Measurements from ENCODE around the gene PTPRN2. TPM values are rescaled to one million over a fixed set of nuclear protein-coding genes. Genes with fewer than 3 reads are reported as not detected.
"Not testable (repeated sequence)": the region's sequence is repeated elsewhere in the genome, so short reads cannot be mapped to it uniquely, and the experiment has no call there.

The PTPRN2 gene
- total RNA-seq, 1 donor = 0.27 TPM

DNA sequence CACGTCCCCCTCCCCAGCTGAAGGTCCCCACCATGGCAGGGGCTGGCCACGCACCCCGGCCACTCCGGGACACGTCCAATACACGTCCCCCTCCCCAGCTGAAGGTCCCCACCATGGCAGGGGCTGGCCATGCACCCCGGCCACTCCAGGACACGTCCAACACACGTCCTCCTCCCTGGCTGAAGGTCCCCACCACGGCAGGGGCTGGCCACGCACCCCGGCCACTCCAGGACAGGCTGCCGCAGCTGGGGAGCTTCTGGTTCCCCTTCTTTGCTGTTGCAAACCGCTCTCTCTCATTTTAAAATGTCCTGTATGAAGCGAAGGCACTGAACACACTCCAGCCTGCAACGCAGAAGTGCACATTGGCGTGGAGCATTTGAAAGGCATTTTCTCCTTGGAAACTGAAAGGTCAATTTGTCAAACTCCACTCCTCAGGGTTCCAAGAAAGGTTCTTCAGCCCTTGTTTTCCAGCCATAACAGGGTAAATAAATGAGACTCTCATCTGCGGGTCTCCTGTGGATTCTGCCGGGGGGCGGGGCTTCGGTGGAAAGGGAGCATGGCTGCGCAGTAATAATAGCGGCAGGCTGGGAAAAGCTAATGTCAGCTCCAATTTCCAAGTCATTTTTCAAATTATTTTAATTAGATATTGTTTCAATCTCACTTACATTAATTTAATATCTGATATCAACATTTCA, 670.5 kb downstream of the PTPRN2 start:
- DNase-seq (ENCODE audit: low read depth in 2 of 3, low spot score in 2 of 3) = no peak

DNA sequence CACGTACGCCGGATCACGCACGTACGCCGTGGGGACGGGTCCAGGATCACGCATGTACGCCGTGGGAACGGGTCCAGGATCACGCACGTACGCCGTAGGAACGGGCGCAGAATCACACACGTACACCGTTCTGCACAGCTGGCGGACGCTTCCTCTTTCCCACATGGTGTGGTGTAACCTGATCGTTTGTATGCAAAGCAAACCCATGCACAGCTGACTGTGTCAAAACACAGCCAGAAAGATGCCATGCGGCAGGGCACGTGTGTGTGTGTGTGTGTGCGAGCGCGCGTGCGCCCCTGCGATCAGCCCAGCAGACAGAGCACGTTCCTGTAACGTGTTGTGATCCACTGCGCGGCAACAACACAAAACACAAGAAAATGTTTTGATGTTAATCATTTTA, 677.2 kb downstream of the PTPRN2 start:
- no peak for DNase-seq (ENCODE audit: low read depth in 2 of 3, low spot score in 2 of 3)

DNA sequence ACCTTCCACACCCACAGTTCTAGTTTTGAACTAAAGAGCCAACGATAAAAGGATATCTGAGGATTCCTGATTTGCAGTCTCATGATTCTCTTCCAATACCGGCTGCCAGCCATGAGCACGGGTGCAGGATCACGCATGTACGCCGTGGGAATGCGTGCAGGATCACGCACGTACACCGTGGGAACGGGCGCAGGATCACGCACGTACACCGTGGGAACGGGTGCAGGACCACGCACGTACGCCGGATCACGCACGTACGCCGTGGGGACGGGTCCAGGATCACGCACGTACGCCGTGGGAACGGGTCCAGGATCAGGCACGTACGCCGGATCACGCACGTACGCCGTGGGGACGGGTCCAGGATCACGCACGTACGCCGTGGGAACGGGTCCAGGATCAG, 677.6 kb downstream of the PTPRN2 start:
- DNase-seq (ENCODE audit: low read depth in 2 of 3, low spot score in 2 of 3) = not testable (repeated sequence)

DNA sequence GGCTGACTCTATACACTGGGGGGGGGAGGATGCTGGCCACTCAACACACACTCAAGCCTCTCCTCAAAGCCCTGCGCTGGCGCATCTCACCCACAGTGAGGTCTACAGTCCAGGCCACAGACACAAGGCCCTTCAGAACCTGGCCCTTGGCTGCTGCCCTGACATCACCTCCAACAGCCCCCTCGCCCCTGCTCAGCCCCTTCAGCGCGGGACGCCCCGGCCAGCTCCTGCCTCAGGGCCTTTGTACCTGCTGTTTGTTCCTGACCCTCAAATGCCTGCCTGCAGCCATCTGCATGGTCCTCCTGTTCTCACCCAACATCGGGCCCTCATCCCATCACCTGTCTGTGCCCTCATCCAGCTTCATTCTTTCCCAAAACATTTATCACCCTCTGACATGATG, 678.3 kb downstream of the PTPRN2 start:
- no peak for DNase-seq (ENCODE audit: low read depth in 2 of 3, low spot score in 2 of 3)

DNA sequence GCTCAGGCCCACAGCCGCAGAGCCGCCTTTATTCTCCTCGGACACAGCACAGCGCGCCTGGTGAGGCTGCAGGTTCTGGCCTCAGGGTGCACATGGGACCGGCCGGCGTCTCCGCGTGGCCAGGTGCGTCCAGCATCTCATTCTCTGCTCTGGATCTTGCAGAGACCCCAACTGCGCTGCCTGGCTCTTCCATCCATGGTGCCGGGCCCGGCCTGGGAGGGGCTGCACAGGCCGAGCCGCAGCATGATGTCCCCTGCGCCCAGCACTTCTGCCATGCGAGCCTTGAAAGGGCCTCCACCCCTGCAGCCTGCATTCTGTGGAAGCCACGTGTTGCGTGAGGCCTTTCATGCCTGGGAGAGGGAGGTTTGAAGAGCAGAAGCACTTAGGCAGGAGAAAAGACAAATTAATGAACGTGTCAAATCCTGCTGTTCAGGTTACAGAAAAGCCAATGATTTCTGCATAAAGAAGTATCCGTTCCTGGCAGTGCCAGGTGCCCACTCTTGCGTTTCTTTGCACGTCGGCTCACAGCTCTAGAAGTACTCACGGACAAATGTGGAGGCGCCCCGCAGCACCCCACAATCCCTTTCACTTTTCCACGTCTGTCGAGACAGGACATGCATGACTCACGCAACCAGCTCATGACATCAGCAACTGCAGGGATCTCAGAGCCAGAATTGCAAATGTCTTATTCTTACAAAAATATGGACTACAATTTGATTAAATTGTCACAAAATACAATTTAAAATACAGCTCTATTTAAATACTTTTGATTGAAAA, 679.4 kb downstream of the PTPRN2 start:
- DNase-seq (ENCODE audit: low read depth in 2 of 3, low spot score in 2 of 3) = no peak

- DNase-seq (ENCODE audit: low read depth in 2 of 3, low spot score in 2 of 3) = no peak
Measured at GRCh38 chr7:157907091-157907490, 680.5 kb downstream of the PTPRN2 start.

GRCh38 chr7:157906583-157906982, 681.0 kb downstream of the PTPRN2 start:
- no peak for DNase-seq (ENCODE audit: low read depth in 2 of 3, low spot score in 2 of 3)

DNA sequence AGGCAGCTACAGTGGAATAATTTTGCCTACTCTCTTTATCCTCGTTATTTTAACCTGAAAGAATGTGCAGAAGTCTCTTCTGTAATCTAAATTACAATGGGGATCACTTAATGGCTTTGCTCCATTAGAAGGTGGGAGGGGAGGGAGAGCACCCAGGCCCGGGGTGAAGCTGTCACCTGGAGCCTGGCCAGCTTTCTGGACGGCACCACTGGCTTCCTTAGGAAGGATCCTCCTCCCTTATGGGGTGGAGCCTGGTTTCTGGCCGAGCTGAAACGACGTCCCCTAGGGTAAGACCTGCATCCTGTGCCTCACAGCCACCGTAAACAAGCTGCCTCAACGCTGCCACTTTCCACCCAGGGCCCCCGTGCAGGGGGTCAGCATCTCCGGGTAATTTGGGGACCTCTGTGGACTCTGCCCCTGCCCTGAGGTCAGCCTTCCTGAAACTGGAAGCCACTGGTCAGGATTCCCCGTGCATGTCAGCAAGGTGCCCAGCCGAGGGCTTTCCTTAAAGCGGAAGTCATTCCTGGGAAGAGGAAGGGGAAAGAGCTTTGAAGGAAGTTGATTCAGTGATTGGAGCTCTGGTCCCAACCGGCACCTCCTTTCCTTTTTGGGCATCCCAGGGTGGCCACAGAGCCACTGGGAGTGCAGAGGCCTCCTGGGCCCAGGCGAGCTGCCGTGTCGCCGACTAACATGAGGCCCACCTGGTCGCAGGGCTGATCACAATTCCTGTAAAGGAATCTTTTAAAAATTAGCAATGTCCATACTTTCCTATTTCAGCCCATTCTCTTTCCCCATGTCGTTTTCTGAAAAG, 681.8 kb downstream of the PTPRN2 start:
- no peak for DNase-seq (ENCODE audit: low read depth in 2 of 3, low spot score in 2 of 3)

- no peak for DNase-seq (ENCODE audit: low read depth in 2 of 3, low spot score in 2 of 3)
Measured at GRCh38 chr7:157904866-157905570, 682.6 kb downstream of the PTPRN2 start.

DNA sequence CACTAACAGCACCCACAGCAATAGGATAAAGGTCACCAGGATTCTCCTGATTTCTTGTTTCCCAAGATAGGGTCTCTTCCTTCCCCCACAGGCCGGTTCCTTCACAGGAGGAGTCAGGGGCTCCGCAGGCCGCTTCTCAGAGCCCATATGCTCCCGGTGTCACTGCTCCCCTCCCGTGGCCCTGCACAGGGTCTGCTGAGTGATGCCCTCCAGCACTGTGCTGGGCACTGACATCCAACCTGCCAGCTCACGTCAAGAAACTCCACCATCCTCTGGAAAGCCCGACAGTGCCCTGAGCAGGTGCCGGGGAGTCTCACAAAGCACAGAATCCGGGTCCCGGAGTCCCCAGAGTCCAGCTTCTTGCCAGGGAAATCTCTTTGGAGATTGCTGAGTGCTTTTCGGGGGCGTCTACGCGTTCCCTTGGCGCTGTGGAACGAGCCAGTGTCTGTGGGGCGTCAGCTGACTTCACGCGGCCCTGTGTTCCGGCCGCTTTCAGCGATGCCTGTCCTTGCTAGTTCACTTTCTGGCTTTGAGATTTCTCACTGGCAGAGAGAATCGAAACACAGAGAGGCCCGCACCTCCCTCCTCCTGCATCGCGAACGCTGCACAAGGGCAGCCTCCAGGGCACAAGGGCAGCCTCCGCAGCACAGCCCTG, 683.3 kb downstream of the PTPRN2 start:
- no peak for DNase-seq (ENCODE audit: low read depth in 2 of 3, low spot score in 2 of 3)

GRCh38 chr7:157903710-157904109, 683.9 kb downstream of the PTPRN2 start:
- no peak for DNase-seq (ENCODE audit: low read depth in 2 of 3, low spot score in 2 of 3)

GRCh38 chr7:157903296-157903695, 684.3 kb downstream of the PTPRN2 start:
- no peak for DNase-seq (ENCODE audit: low read depth in 2 of 3, low spot score in 2 of 3)

GRCh38 chr7:157901816-157902610, 685.6 kb downstream of the PTPRN2 start:
- DNase-seq (ENCODE audit: low read depth in 2 of 3, low spot score in 2 of 3) = not testable (repeated sequence)

DNA sequence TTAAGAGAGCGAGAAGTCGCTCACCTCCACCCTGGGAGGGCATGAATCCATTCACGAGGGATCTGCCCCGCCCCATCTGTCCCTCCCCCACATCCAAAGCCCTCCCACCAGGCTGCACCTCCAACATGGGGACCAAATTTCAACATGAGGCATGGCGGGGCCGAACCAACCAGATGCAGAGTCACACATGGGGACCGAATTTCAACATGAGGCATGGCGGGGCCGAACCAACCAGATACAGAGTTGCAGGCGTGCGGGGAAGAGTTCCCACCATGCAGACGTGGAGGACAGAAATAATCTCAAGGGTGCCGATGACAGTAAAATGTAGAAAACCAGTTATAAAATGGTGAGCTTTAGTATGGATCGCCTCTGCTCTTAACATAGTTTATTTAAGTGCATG, 686.5 kb downstream of the PTPRN2 start:
- no peak for DNase-seq (ENCODE audit: low read depth in 2 of 3, low spot score in 2 of 3)

DNA sequence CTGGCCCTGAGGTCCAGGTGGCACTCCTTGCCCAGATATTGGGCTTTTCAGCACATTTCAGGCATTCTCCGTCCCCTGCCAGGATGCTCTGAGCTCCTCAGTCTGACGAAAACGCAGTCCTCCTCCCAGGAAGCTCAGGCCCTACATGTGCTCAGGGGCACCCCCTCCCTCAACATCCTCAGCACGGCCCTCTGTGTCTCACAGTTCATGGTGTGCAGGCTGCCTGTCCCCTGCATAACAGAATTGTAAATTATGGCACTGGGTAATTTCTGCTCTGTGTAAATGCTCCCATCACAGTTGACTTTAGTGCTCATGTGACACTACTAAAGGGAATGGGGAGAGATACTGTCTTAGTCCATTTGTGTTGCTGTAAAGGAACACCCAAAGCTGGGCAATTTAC, 687.1 kb downstream of the PTPRN2 start:
- no peak for DNase-seq (ENCODE audit: low read depth in 2 of 3, low spot score in 2 of 3)

DNA sequence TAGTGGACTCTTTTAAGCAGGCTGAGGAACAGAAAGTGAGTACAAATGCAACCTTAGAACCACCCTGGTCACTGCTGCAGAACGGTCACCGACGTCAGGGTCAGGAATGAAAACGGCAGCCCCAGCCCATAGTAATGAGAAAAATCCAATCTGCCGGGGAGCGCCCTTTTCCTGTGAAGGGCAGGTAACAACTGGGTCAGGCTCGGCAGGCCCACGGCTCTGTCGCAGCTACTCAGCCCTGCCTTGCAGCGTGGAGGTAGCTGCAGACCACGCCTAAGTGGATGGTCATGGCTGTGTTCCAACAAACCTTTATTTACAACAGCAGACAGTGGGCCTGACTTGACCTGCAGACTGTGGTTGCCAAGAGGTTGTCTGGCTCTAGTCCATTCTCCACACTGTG, 687.6 kb downstream of the PTPRN2 start:
- DNase-seq (ENCODE audit: low read depth in 2 of 3, low spot score in 2 of 3) = no peak

DNA sequence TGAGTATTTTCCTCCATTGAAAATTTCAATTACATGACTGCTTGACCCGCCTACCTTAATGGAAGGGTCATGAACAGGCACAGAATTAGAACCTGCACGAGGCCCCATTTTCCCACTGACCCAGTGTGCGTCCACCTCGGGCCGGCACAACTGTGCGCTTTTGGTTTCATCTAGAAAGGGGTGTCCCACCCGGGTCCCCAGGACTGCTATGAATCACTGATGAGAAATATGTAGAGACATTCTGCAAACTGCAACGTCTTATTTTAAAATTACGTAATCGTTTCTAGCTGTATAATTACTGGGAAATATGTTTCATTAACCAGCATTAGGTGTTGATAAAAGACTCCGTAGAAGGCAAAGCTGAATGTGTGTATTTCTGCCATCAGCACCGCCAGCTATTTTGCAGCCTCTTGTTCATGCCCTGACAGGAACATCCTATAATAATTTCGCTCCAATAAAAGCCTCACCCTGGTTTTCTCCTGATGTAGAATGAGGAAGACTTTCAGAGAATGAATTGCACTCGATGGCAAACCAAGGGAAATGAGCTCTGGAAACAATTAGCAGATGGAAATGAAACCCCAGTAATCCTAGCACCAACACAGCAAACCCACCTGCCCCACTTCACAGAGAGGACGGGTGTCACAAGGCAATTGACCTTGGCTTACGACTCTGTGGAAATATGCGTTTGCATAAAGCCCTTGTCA, 688.7 kb downstream of the PTPRN2 start:
- no peak for DNase-seq (ENCODE audit: low read depth in 2 of 3, low spot score in 2 of 3)

- DNase-seq (ENCODE audit: low read depth in 2 of 3, low spot score in 2 of 3) = no peak
Measured at GRCh38 chr7:157898261-157898660, 689.4 kb downstream of the PTPRN2 start.

- no peak for DNase-seq (ENCODE audit: low read depth in 2 of 3, low spot score in 2 of 3)
Measured at GRCh38 chr7:157897681-157898080, 689.9 kb downstream of the PTPRN2 start.
